ENCODE data around the gene CALCOCO1.
"Not testable (repeated sequence)": the region's sequence is repeated elsewhere in the genome, so short reads cannot be mapped to it uniquely, and the experiment has no call there.

The CALCOCO1 gene

GRCh38 chr12:53727310-53728041 lies at the start of gene CALCOCO1:
CALCOCO1 (minus strand) TSS chr12:53727452; CDS start chr12:53725242, 2,210 bp downstream.
- peak; percentile 94 for DNase-seq

- DNase-seq = no peak
Observed at GRCh38 chr12:53776872-53777271, 49.6 kb upstream of the CALCOCO1 start.

- DNase-seq = no peak
Observed at GRCh38 chr12:53775478-53776145, 48.4 kb upstream of the CALCOCO1 start.

- DNase-seq = no peak
Observed at GRCh38 chr12:53770281-53770680, 43.0 kb upstream of the CALCOCO1 start.

GRCh38 chr12:53768976-53769375 lies 41.7 kb upstream of the CALCOCO1 start:
- no peak for DNase-seq

- no peak for DNase-seq
Observed at GRCh38 chr12:53766881-53767280, 39.6 kb upstream of the CALCOCO1 start.

- DNase-seq = no peak
Observed at GRCh38 chr12:53765891-53766290, 38.6 kb upstream of the CALCOCO1 start.

- no peak for DNase-seq
Observed at GRCh38 chr12:53764615-53765014, 37.4 kb upstream of the CALCOCO1 start.

- DNase-seq = not testable (repeated sequence)
Observed at GRCh38 chr12:53762793-53763192, 35.5 kb upstream of the CALCOCO1 start.

- DNase-seq = no peak
Observed at GRCh38 chr12:53761306-53761705, 34.1 kb upstream of the CALCOCO1 start.

GRCh38 chr12:53759261-53759660 lies 32.0 kb upstream of the CALCOCO1 start:
- DNase-seq = no peak

- DNase-seq = no peak
Observed at GRCh38 chr12:53758730-53759103, 31.5 kb upstream of the CALCOCO1 start.

GRCh38 chr12:53758081-53758729 lies 31.0 kb upstream of the CALCOCO1 start:
- DNase-seq = no peak

- no peak for DNase-seq
Observed at GRCh38 chr12:53757101-53757770, 30.0 kb upstream of the CALCOCO1 start.

- no peak for DNase-seq
Observed at GRCh38 chr12:53756300-53757100, 29.2 kb upstream of the CALCOCO1 start.

GRCh38 chr12:53755893-53756292 lies 28.6 kb upstream of the CALCOCO1 start:
- no peak for DNase-seq

- DNase-seq = no peak
Observed at GRCh38 chr12:53755451-53755891, 28.2 kb upstream of the CALCOCO1 start.

- DNase-seq = no peak
Observed at GRCh38 chr12:53754633-53755264, 27.5 kb upstream of the CALCOCO1 start.

GRCh38 chr12:53754188-53754585 lies 26.9 kb upstream of the CALCOCO1 start:
- no peak for DNase-seq

- DNase-seq = no peak
Observed at GRCh38 chr12:53752621-53753020, 25.4 kb upstream of the CALCOCO1 start.

GRCh38 chr12:53752192-53752601 lies 24.9 kb upstream of the CALCOCO1 start:
- no peak for DNase-seq
